ENCODE data around the gene BCO1.

The BCO1 gene

GRCh38 chr16:81321039-81321438, 82.5 kb downstream of the BCO1 start:
- DNase-seq (ENCODE audit: low read depth), result no peak

DNA sequence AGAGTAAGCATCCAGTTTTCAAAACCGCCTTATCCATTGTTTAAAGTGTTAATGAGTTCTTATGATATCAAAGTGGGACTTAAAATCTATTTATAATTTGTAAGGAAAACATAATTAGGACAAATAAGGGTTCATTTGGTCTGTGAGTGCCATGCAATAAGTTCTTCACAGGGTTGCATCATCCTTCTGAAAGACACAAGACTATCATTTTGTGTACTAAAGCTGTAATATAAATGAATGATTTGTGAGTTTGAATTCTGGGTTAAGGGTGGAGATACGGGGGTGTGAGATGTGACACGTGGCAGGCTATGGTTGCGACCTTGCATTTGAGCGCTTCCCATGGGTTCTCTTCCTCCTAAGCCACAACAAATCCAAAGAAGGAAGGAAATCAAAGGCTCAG, 83.0 kb downstream of the BCO1 start:
- no peak for DNase-seq (ENCODE audit: low read depth)

- no peak for DNase-seq (ENCODE audit: low read depth)
These were observed 86.3 kb downstream of the BCO1 start for GRCh38 chr16:81324808-81325207.

DNA sequence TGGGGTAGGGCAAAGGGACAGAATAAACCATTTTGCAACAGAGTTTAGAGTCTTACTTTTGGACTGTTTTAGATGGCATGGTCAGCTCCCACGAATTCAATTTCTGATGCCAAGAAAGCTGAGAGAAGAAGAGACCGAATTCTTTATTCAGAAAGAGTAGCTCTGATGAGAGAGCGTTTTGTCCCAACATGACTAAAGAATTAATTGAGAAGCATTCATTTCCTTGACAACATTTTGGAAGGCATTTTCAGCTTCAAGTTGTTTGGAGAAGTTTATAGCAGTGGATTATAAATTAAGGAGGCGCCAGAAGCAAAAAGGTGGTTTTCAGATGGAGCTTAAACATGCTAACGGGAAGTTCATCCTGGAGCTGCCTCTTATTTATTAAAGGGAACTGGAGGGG, 88.5 kb downstream of the BCO1 start:
- DNase-seq (ENCODE audit: low read depth), result no peak

DNA sequence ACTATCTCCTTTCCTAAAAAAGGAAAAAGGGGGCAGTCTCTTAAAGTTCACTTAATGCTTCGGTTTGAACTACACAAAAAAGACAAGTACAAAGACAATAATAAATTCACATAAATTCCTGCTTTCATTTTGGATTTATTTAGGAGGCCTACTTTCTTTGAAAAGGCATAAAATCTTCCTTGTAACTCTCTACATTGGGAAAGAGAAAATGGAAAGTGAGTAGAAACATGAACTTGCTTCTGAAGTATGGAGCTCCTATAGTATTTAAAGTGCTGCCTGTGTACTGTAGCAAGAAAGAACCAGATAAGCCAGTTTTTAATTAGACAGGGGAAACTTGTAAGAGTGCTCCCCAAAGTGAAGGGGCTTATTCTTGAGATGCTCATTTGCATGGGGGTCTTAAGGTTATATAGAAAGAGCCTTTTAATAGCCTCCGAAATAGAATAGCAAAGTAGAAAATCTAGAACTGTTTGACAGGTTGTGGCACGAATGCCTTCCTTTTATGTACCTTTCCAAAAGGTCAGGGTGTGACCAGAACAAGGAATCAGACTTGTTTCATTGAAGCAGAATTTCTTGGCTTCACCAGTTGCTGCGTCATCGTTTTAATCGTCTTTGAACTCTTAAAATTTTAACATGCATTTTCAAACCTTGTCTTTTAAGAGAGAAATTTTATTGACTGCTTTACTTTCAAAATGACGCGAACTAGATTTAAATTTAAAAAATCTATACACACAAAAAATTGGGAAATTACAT, 89.1 kb downstream of the BCO1 start:
- no peak for DNase-seq (ENCODE audit: low read depth)

DNA sequence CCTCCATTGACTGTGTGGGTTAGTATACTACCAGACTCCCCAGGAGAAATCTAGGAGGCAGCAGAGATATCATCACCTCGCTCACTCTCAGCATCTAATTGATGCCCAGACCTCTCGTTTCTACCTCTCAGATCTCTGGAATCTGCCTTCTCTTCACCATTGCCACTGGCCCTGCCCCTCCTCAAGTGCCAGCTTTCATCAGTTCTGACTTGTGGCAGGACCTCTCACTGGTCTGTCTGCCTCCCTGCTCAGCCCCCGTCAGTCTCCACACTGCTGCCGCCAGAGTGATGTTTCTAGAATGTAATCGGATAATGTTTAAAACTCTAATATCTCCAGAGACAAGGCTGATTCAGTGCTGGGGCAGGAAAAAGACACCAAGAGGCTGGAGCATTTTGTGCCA, 91.5 kb downstream of the BCO1 start:
- no peak for DNase-seq (ENCODE audit: low read depth)

DNA sequence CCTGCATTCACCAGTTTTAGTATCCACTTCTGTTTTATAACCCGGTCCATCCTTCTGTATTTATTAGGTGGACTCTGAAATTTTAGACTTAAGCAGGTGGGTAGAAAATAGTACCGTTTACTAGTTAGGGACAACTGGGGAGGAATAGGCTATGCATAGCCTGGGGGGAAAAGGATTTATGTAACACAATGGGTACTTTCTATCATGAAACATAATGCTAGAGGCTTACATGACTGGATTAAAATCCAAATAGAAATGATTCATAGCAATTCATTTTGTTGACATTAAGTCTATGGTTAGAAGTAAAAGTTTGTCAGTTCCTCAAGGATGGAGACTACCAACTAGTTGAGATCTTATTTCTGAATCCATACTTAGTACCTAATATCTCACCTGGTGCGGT, 94.9 kb downstream of the BCO1 start:
- DNase-seq (ENCODE audit: low read depth), result no peak

- DNase-seq (ENCODE audit: low read depth), result no peak
These were observed 97.2 kb downstream of the BCO1 start for GRCh38 chr16:81335669-81336068.

GRCh38 chr16:81337097-81337496, 98.6 kb downstream of the BCO1 start:
- DNase-seq (ENCODE audit: low read depth), result no peak
